K562 (cell line): Measurements from ENCODE around the gene ZNF451. TPM values are rescaled to one million over a fixed set of nuclear protein-coding genes. Genes with fewer than 3 reads are reported as not detected.
A peak's percentile ranks its signal among the peaks of the same experiment; 100 is the strongest.

Experiments
- COPS2 ChIP-seq: fragments of 450-650 bp; conservative IDR thresholded peaks from 2 replicates; pipeline ENCODE4 v1.6.1; 2016; ENCODE audit warnings: mild to moderate bottlenecking, moderate library complexity
- DNMT1 ChIP-seq: fragments of 450-650 bp; IDR thresholded peaks from 2 replicates; pipeline ENCODE4 v1.6.1; 2016; ENCODE audit warnings: antibody characterized with exemption, mild to moderate bottlenecking
- EP400 ChIP-seq: fragments of 450-650 bp; IDR thresholded peaks from 2 replicates; pipeline ENCODE4 v1.6.1; 2017; ENCODE audit warnings: antibody characterized with exemption, mild to moderate bottlenecking, moderate library complexity
- NR2F6 ChIP-seq: fragments of 450-650 bp; formaldehyde crosslinking; IDR thresholded peaks from 2 replicates; pipeline ENCODE4 v1.4.0; 2020; ENCODE audit warnings: mild to moderate bottlenecking
- PHB2 ChIP-seq: fragments of 450-650 bp; IDR thresholded peaks from 2 replicates; pipeline ENCODE4 v1.6.1; 2017; ENCODE audit warnings: low read depth
- POLR2G ChIP-seq: fragments of 200-400 bp; formaldehyde crosslinking; IDR thresholded peaks from 2 replicates; pipeline ENCODE4 v1.6.1; 2017; ENCODE audit warnings: low read depth, mild to moderate bottlenecking, antibody characterized with exemption, low read length, moderate library complexity
- RBM22 ChIP-seq: fragments of 200-400 bp; formaldehyde crosslinking; IDR thresholded peaks from 2 replicates; pipeline ENCODE4 v1.6.1; 2018; ENCODE audit warnings: low read length, low read depth; ENCODE audit not compliant: poor library complexity, severe bottlenecking
- XRCC5 ChIP-seq: fragments of 200-400 bp; formaldehyde crosslinking; IDR thresholded peaks from 2 replicates; pipeline ENCODE4 v1.6.1; 2017; ENCODE audit warnings: low read depth, mild to moderate bottlenecking, low read length
- ZBTB8A ChIP-seq: fragments of 450-650 bp; IDR thresholded peaks from 2 replicates; pipeline ENCODE4 v1.6.1; 2018; ENCODE audit warnings: mild to moderate bottlenecking, moderate library complexity; ENCODE audit not compliant: partially characterized antibody
- ZNF431 ChIP-seq: sonication (generic); formaldehyde crosslinking; IDR thresholded peaks from 2 replicates; pipeline ENCODE4 v1.8.0; 2022; ENCODE audit warnings: mild to moderate bottlenecking, missing genetic modification reagents
- ZNF766 ChIP-seq: fragments of 200-800 bp; sonication (Bioruptor generic); conservative IDR thresholded peaks from 2 replicates; pipeline ENCODE4 v1.6.1; 2016; ENCODE audit warnings: missing genetic modification characterization, missing compliant biosample characterization
- ZNF778 ChIP-seq: fragments of 450-650 bp; formaldehyde crosslinking; IDR thresholded peaks from 2 replicates; pipeline ENCODE4 v1.4.0; 2020; ENCODE audit warnings: mild to moderate bottlenecking, moderate library complexity
- polyA plus RNA-seq, 8 experiments: library from polyadenylated mRNA; depleted of rRNA in 4 of 8; stranded (reverse) in 5 of 8; unstranded in 3 of 8; fragments of >200 nt; fragmentation: Nextera tagmentation in 2 of 8; fragmentation: Illumina TruSeq in 1 of 8; extraction: Ambion mirVana in 2 of 8; extraction: Trizol in 1 of 8; gene quantifications; 2 replicates each; pipeline versions ENCODE4 v1.2.1 to v1.2.3, GENCODE V29; 2011 to 2014; ENCODE audit warnings: inconsistent platforms in 1 of 8, missing spikeins in 1 of 8
- total RNA-seq, 7 experiments: library from RNA; depleted of rRNA in 6 of 7; stranded (reverse); fragments of >200 nt in 6 of 7; fragmentation: Illumina TruSeq in 2 of 7; extraction: Trizol in 2 of 7; gene quantifications; 2 replicates each; pipeline versions ENCODE4 v1.2.1 to v1.2.3, GENCODE V29; 2011 to 2021; ENCODE audit warnings: low replicate concordance in 1 of 7
- TF ChIP-seq, protein P1 (sequence below): fragments of 150-350 bp; IDR thresholded peaks from 2 replicates; pipeline ENCODE4 v1.6.1; 2014; ENCODE audit warnings: low read depth, mild to moderate bottlenecking, low read length, borderline replicate concordance
- TF ChIP-seq, protein P2 (sequence below): sonication (generic); formaldehyde crosslinking; IDR thresholded peaks from 2 replicates; pipeline ENCODE4 v1.8.1; 2023; ENCODE audit warnings: mild to moderate bottlenecking, missing genetic modification reagents
- TF ChIP-seq, protein P3 (sequence below): sonication (generic); formaldehyde crosslinking; IDR thresholded peaks from 2 replicates; pipeline ENCODE4 v1.8.0; 2022; ENCODE audit warnings: mild to moderate bottlenecking, low read depth, missing genetic modification reagents
- TF ChIP-seq, protein P4 (sequence below): fragments of 250-450 bp; sonication (Bioruptor Pico); IDR thresholded peaks from 2 replicates; pipeline ENCODE4 v1.4.0; 2020; ENCODE audit warnings: mild to moderate bottlenecking, moderate library complexity

The ZNF451 gene
- total and polyA plus RNA-seq, 9 of the 15 experiments (the other 6 are each of a cell fraction or from before 2014, with no cell fraction given) = 16.1 to 74.3 (median 38.3) TPM

DNA sequence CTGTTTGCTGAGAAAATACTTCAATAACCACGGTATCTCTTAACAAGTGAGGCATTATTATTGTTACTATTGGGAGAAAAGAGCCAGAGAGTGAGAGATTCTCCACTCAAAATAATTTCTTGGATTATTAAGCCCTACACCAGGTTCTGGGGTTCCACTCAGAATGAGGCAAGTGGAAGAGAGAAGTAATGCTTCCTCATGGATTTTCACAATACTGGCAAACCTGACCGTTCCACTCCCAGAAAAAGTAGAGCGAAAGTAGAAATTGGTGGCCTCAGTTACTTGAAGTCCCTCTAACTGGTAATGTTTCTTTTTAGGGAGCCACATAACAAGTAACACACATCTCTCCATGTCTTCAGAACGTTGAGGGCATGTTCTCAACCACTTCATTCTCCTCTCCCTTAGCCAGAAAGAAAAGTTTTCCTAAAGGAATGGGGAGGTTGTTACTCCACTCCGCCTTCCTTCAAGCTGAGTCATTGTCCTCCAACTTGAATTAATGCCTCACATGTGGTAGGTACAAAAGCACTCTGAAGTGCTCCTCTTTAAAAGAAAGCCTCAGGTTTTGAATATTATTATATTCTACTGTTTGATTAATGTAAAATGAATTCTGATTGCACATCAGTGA lies 84.0 kb downstream of the ZNF451 start (continued):
- TF ChIP-seq, protein P1, sequence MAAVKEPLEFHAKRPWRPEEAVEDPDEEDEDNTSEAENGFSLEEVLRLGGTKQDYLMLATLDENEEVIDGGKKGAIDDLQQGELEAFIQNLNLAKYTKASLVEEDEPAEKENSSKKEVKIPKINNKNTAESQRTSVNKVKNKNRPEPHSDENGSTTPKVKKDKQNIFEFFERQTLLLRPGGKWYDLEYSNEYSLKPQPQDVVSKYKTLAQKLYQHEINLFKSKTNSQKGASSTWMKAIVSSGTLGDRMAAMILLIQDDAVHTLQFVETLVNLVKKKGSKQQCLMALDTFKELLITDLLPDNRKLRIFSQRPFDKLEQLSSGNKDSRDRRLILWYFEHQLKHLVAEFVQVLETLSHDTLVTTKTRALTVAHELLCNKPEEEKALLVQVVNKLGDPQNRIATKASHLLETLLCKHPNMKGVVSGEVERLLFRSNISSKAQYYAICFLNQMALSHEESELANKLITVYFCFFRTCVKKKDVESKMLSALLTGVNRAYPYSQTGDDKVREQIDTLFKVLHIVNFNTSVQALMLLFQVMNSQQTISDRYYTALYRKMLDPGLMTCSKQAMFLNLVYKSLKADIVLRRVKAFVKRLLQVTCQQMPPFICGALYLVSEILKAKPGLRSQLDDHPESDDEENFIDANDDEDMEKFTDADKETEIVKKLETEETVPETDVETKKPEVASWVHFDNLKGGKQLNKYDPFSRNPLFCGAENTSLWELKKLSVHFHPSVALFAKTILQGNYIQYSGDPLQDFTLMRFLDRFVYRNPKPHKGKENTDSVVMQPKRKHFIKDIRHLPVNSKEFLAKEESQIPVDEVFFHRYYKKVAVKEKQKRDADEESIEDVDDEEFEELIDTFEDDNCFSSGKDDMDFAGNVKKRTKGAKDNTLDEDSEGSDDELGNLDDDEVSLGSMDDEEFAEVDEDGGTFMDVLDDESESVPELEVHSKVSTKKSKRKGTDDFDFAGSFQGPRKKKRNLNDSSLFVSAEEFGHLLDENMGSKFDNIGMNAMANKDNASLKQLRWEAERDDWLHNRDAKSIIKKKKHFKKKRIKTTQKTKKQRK = no peak
- TF ChIP-seq COPS2 (no peak), ZNF778 (no peak), ZNF431 (CRISPR knock-in tag) (no peak), POLR2G (no peak), ZNF766 (CRISPR knock-in tag) (no peak), NR2F6 (CRISPR knock-in tag) (no peak), XRCC5 (no peak), RBM22 (no peak), DNMT1 (no peak), ZBTB8A (no peak), PHB2 (no peak), EP400 (peak; percentile 71)
- TF ChIP-seq, protein P2, sequence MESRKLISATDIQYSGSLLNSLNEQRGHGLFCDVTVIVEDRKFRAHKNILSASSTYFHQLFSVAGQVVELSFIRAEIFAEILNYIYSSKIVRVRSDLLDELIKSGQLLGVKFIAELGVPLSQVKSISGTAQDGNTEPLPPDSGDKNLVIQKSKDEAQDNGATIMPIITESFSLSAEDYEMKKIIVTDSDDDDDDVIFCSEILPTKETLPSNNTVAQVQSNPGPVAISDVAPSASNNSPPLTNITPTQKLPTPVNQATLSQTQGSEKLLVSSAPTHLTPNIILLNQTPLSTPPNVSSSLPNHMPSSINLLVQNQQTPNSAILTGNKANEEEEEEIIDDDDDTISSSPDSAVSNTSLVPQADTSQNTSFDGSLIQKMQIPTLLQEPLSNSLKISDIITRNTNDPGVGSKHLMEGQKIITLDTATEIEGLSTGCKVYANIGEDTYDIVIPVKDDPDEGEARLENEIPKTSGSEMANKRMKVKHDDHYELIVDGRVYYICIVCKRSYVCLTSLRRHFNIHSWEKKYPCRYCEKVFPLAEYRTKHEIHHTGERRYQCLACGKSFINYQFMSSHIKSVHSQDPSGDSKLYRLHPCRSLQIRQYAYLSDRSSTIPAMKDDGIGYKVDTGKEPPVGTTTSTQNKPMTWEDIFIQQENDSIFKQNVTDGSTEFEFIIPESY (CRISPR knock-in tag) = no peak
- TF ChIP-seq, protein P3, sequence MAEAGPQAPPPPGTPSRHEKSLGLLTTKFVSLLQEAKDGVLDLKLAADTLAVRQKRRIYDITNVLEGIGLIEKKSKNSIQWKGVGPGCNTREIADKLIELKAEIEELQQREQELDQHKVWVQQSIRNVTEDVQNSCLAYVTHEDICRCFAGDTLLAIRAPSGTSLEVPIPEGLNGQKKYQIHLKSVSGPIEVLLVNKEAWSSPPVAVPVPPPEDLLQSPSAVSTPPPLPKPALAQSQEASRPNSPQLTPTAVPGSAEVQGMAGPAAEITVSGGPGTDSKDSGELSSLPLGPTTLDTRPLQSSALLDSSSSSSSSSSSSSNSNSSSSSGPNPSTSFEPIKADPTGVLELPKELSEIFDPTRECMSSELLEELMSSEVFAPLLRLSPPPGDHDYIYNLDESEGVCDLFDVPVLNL (CRISPR knock-in tag) = no peak
- TF ChIP-seq, protein P4, sequence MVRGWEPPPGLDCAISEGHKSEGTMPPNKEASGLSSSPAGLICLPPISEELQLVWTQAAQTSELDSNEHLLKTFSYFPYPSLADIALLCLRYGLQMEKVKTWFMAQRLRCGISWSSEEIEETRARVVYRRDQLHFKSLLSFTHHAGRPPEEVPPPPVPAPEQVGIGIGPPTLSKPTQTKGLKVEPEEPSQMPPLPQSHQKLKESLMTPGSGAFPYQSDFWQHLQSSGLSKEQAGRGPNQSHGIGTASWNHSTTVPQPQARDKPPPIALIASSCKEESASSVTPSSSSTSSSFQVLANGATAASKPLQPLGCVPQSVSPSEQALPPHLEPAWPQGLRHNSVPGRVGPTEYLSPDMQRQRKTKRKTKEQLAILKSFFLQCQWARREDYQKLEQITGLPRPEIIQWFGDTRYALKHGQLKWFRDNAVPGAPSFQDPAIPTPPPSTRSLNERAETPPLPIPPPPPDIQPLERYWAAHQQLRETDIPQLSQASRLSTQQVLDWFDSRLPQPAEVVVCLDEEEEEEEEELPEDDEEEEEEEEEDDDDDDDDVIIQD (CRISPR knock-in tag) = no peak
